HG02840 (cell line): ENCODE measurements around the gene MYO5C.
"Not testable (repeated sequence)": the region's sequence is repeated elsewhere in the genome, so short reads cannot be mapped to it uniquely, and the experiment has no call there.

ENCODE experiments used
- ATAC-seq: cut with Tn5 transposase; IDR thresholded peaks from one replicate; pipeline ENCODE4 v1.9.1; 2021; ENCODE audit warnings: mild to moderate bottlenecking, moderate library complexity, moderate number of reproducible peaks; ENCODE audit not compliant: unreplicated experiment, low FRiP score

Gene MYO5C

DNA sequence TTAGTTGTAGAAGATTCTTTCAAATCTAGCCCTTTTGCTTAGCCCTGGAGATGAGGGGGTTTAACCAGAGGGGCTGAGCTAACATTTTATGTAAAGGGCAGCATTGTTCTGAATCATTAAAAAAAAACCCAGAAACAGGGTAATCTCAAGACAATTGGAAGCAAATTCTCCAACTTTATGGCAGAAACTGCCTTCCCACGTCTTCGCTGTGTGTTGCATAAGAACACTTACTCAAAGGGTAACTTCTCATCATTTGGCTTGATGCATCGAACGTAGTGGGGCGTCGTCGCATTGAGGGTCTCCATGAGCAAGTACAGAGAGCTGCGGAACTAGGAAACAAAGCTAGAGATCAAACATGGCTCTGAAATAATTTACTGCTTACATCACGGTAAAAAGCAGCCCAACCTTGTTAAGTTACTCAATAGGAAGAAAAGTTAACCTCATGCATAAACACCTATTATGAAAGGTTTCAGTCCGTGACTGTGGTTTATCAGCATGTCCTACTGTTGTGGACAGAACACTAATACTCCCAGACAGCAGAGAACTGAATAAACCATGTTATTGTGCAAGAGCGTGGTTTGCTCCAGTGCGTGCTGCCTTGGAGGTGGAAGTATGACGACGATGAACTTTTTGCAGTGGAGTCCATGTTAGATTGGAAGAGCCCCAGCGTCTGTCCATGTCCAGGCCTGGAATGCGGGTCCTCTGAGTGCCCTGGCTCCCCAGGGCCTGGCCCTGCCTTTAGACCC lies 48.7 kb downstream of the MYO5C start:
- no peak for ATAC-seq

- no peak for ATAC-seq
Measured at GRCh38 chr15:52243697-52244555, 51.7 kb downstream of the MYO5C start.

- ATAC-seq: no peak
Measured at GRCh38 chr15:52243286-52243685, 52.3 kb downstream of the MYO5C start.

DNA sequence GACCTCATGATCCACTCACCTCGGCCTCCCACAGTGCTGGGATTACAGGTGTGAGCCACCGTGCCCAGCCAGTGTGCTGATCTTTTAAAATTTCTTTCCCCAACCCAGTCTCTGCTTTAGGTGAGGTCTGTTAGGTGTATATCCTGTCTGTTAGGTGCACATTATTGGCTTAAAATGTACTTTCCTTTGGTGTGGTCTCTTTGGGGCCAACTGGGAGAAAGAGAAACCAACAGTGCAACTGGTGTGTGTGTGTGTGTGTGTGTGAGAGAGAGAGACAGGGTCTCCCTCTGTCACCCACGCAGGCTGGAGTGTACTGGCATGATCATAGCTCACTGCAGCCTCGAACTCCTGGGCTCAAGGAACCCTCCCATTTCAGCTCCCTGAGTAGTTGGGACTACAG lies 54.1 kb downstream of the MYO5C start:
- no peak for ATAC-seq

- no peak for ATAC-seq
Measured at GRCh38 chr15:52240166-52240565, 55.4 kb downstream of the MYO5C start.

DNA sequence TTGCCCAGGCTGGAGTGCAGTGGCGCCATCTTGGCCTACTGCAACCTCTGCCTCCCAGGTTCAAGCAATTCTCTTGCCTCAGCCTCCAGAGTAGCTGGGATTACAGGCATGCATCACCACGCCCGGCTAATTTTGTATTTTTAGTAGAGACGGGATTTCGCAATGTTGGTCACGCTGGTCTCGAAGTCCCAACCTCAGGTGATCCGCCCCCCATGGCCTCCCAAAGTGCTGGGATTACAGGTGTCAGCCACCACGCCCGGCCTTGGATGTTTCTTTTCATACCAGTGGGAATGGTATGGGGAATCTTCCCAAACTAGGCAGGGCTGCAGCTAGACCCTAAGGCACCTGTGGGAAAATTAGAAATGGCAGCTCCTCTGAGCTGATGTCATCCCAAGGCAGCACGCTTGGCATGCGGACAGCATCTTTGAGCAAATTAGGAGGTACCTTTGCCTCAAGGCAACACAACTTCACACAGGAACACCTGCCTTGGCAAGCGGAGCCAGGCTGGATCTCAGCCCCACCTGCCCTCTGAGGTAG lies 56.5 kb downstream of the MYO5C start:
- ATAC-seq: not testable (repeated sequence)

DNA sequence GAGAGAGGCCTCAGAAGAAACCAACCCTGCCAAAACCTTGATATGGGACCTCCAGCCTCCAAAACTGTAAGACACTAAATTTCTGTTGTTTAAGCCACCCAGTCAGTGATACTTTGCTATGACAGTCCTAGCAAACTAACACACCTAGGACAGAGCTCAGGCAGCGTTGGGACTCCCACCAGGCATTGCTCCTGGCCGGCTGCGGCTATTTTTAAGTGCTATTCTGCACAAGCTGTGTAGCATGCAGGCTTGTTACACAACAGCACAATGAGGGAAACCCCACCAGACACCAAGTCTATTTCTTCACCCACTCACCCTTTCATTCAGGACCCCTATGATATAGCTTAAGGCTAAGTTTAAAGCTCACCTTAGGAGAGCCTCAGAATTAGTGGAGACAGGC lies 57.5 kb downstream of the MYO5C start:
- ATAC-seq: no peak

- ATAC-seq: no peak
Measured at GRCh38 chr15:52236013-52236412, 59.6 kb downstream of the MYO5C start.

GRCh38 chr15:52234596-52235541 lies 60.7 kb downstream of the MYO5C start:
- no peak for ATAC-seq

GRCh38 chr15:52233405-52233804 lies 62.2 kb downstream of the MYO5C start:
- ATAC-seq: no peak

- ATAC-seq: peak; percentile 53
Measured at GRCh38 chr15:52232327-52232726, 63.3 kb downstream of the MYO5C start.

- no peak for ATAC-seq
Measured at GRCh38 chr15:52230073-52230472, 65.5 kb downstream of the MYO5C start.

DNA sequence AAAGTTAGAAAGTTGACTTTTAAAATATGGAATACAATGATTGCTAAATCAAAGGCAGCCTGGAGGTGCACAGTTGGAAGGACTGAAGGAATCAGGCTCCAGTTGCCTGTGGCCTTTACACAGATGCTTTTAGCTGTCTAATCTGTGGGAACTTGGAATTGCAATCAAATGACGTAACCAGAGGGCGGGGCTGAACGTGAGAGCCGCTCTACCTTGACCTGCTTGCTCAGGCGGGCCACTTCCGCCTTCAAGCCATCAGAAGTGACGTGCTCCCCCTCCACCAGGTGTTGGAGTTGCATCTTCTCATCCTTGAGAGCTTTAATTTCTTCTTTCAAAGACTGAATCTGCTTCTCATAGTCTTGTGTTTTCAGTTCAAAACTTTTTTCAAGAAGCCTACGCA lies 66.7 kb downstream of the MYO5C start:
- ATAC-seq: no peak

GRCh38 chr15:52227456-52227855 lies 68.1 kb downstream of the MYO5C start:
- peak; percentile 82 for ATAC-seq

DNA sequence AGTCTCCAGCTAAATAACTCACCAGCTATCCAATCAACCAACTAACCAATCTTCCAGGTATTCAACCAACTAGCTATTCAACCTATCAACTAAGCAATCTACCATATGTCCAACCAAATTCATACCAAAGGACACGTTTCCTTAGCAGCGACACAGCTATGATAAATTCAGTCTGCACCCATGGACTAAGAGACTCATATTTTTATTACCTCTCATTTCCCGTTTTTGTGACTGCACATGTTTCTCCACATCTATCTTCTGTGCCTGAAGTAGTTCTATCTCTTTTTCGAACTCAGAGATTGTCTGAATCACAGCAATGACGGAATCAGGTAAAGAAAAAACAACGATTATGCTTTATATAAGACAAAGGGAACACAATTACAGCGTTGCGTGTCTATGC lies 70.4 kb downstream of the MYO5C start:
- ATAC-seq: no peak

DNA sequence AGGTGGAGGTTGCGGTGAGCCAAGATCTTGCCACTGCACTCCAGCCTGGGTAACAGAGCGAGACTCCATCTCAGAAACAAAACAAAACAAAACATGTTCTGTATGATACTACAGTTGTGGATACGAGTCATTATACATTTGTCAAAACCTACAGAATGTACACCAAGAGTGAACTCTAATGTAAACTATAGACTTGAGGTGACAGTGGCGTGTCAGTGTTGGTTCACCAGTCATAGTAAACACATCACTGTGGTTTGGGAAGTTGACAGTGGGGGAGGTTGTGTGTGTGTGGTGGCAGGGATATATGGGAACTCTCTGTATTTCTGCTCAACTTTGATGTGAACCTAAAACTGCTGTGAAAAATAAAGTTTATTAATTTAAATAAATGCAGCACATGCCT lies 71.4 kb downstream of the MYO5C start:
- ATAC-seq: no peak

GRCh38 chr15:52221730-52222129 lies 73.9 kb downstream of the MYO5C start:
- no peak for ATAC-seq

DNA sequence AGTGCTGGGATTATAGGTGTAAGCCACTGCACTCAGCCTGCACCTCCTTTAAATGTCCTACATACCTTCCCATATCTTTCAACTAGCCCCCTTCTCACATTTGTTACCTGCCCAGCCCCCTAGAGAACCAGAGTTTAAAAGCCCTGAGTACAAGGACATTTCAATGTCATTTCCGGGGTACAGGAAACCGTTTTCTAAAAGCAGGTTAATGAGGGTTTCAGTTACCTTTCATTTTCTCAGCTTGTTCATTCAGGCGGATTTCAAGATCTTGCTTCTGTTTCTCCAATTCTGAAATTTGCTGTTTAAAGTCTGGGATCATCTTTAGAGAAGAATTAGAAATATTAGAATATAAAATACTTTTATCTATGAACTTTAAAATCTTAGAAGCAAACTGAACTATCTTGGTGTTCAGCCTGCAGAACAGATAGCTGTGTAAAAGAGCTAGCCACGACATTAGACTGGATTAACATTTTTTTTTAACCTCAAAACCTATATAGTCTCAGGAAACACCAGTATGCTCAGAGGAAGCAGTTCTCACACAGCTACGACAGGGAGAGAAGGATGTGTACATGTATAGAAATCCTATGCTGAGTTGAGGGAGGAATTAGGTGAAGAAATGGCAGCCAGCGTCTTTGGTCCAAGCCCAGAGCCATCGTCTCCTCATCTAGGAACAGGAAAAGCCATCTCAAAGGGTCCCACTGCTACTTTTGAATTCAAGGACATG lies 74.5 kb downstream of the MYO5C start:
- no peak for ATAC-seq

- ATAC-seq: no peak
Measured at GRCh38 chr15:52220251-52220650, 75.4 kb downstream of the MYO5C start.

GRCh38 chr15:52218816-52219215 lies 76.8 kb downstream of the MYO5C start:
- no peak for ATAC-seq
